Stimulated activated naive CD8-positive, alpha-beta T cell treated with anti-CD3 and anti-CD28 coated beads, Interleukin-15, Interleukin-2, amounts not matched to agents 100 ng/mL and 50 ng/mL, for 24 hours (primary cell): ENCODE data around the gene B3GALT6.

Source experiments
- H3K27ac Mint-ChIP-seq: one replicate; pipeline ENCODE4 v1.8.0; 2021; ENCODE audit warnings: mild to moderate bottlenecking, mixed read lengths
- H3K27me3 Mint-ChIP-seq: one replicate; pipeline ENCODE4 v1.8.0; 2021; ENCODE audit warnings: mixed read lengths
- H3K36me3 Mint-ChIP-seq: one replicate; pipeline ENCODE4 v1.8.0; 2021; ENCODE audit warnings: low read depth, mixed read lengths
- H3K4me1 Mint-ChIP-seq: one replicate; pipeline ENCODE4 v1.8.0; 2021; ENCODE audit warnings: low read depth, mixed read lengths
- H3K4me3 Mint-ChIP-seq: one replicate; pipeline ENCODE4 v1.8.0; 2021; ENCODE audit warnings: mild to moderate bottlenecking, mixed read lengths
- H3K9me3 Mint-ChIP-seq: one replicate; pipeline ENCODE4 v1.8.0; 2021; ENCODE audit warnings: mixed read lengths

The B3GALT6 gene

DNA sequence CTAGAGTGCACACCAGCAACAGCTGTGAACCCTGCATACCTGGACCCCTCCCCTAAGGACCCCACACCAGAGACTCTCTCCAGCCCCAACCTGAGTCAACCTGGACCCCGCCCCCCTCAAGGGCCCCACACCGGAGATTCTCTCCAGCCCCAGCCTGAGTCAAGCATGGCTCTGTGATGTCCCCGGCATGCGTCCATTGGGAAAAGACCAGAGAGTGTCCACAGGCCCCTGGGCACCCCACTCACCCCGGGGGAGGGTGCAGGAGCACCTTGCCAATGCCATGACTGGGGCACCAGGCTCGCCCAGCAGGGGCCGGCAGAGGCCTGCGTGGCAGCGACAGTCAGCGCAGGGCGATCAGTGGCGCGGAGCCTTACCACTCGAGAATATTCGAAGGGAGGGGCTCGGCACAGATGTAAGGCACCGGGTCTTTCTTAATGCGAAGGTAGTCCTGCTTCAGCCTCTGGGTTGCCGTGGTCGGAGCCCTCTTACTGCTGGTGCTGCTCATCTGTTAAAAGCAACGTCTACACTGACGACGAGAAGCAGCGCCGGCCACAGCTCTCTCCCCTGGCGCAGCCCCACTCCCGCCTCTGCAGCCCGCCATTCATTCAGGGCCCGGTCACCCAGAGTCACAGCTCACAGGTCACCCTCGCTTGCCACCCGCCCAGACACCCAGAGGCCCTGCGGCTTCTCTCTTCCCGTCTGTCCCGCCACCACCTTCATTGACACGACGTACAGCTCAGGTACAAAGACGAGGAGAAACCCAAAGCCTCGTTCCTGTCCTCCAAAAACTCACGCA is 35.6 kb downstream of the B3GALT6 start:
- Mint-ChIP-seq H3K9me3 (no peaks in the 10 kb centered on the region), H3K36me3 (peaks cover 42% of the 10 kb centered on the region), H3K27ac (no peak overlapping the region), H3K27me3 (no peaks in the 10 kb centered on the region), H3K4me3 (no peak overlapping the region), H3K4me1 (peaks cover 37% of the 10 kb centered on the region)

DNA sequence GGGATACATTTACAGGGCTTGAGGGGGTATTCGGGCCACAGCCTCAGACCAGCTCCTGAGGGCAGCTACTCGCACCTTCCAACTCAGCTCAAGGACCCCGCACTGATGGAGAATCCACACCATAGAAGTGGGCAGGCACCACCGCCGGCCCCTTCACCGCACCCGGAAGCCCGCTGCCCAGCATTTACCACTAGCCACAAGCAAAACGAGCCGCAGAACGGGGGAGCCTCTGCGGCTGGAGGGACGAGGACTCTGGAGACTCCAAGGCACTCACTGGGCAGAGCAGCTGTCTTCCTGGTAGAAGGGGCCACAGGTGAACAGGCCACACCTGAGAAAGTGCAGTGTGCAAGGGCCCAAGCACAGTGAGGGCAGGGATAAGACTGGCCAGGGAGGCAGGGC is 36.2 kb downstream of the B3GALT6 start:
- no peaks in the 10 kb centered on the region for H3K9me3 Mint-ChIP-seq
- no peaks in the 10 kb centered on the region for H3K27me3 Mint-ChIP-seq
- no peak overlapping the region for H3K27ac Mint-ChIP-seq
- peaks cover 36% of the 10 kb centered on the region for H3K36me3 Mint-ChIP-seq
- H3K4me3 Mint-ChIP-seq = no peak overlapping the region
- peaks cover 41% of the 10 kb centered on the region for H3K4me1 Mint-ChIP-seq

DNA sequence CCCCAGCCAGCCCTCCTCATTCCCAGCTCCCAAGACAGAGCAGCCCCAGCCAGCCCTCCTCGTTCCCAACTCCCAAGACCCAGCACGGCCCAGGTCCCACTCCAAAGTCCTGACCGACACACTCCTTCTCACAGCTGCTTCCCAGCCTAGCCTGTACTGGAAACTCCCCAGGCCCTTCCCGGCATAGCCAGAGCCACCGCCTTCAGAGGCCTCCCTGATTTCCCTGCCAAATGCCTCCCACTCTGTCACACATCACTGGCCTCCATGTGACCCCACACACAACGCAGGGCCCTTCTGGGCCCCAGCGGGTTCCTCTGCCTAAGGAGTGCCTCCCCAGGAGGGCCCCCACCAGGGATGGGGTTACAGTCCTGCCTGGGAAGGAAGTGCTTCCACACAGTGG is 38.8 kb downstream of the B3GALT6 start:
- Mint-ChIP-seq H3K27me3 (no peaks in the 10 kb centered on the region), H3K9me3 (no peaks in the 10 kb centered on the region), H3K4me1 (peaks cover 44% of the 10 kb centered on the region), H3K36me3 (peaks cover 34% of the 10 kb centered on the region), H3K27ac (peak overlapping the region; percentile 87), H3K4me3 (peak overlapping the region; percentile 76)

DNA sequence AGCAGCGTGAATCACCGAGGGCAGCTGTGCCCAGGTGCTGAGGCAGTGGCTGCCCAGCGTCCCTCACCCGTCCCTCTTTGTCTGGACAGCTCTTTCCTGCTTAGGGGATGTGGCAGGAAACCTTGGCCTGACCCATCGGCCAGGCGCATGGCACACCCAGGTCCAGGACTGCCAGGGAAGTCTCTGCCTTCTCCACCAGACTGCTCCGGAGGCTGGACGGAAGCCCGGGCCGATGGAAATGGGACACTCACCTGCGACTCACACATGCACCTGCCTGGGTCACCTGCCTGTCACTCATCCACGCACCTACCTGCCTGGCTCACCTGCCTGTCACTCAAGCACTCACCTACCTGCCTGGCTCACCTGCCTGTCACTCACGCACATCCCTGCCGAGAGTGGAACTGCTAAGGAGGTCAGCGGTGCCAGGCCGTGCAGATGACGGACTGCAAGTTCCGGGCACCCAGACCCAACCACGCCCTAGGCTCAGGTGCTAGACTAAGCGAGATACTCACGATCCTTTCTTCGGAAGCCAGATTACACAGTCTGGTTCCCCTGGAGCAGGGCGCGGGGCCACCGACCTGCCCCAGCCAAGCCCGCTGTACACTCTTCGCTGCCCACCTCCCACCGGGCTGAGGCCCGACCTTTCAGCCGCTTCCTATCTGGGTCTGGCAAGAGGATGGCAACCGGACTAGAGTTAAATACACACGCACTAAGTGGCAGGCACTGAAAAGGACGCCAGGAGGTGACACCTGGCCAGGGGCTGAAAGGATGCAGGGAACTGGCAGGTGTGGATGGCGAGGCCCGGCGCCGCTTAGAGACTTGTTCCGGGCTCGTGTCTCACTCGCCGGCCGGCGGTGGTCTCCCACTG is 40.5 kb downstream of the B3GALT6 start:
- H3K27ac Mint-ChIP-seq = peak overlapping the region; percentile 77
- peak overlapping the region; percentile 91 for H3K4me3 Mint-ChIP-seq
- H3K27me3 Mint-ChIP-seq = no peaks in the 10 kb centered on the region
- peaks cover 40% of the 10 kb centered on the region for H3K4me1 Mint-ChIP-seq
- H3K36me3 Mint-ChIP-seq = peaks cover 29% of the 10 kb centered on the region
- no peaks in the 10 kb centered on the region for H3K9me3 Mint-ChIP-seq

DNA sequence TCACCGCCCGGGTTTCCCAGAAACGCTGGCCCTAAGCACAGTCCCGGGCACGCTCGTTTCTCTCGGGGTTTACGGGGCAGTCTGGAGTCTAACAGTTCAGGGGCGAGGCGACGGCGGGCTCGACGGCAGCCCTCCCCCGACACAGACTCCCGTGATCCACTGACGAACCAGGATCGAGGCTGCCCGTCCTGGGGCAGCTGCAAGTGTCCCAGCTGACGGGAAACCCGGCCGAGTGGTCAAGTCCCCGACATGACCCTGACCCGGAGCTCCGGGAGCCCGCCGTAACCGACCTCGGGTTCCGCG is 41.1 kb downstream of the B3GALT6 start:
- no peaks in the 10 kb centered on the region for H3K9me3 Mint-ChIP-seq
- H3K27me3 Mint-ChIP-seq = no peaks in the 10 kb centered on the region
- H3K4me3 Mint-ChIP-seq = peak overlapping the region; percentile 91
- peaks cover 40% of the 10 kb centered on the region for H3K4me1 Mint-ChIP-seq
- peaks cover 25% of the 10 kb centered on the region for H3K36me3 Mint-ChIP-seq
- H3K27ac Mint-ChIP-seq = peak overlapping the region; percentile 77

DNA sequence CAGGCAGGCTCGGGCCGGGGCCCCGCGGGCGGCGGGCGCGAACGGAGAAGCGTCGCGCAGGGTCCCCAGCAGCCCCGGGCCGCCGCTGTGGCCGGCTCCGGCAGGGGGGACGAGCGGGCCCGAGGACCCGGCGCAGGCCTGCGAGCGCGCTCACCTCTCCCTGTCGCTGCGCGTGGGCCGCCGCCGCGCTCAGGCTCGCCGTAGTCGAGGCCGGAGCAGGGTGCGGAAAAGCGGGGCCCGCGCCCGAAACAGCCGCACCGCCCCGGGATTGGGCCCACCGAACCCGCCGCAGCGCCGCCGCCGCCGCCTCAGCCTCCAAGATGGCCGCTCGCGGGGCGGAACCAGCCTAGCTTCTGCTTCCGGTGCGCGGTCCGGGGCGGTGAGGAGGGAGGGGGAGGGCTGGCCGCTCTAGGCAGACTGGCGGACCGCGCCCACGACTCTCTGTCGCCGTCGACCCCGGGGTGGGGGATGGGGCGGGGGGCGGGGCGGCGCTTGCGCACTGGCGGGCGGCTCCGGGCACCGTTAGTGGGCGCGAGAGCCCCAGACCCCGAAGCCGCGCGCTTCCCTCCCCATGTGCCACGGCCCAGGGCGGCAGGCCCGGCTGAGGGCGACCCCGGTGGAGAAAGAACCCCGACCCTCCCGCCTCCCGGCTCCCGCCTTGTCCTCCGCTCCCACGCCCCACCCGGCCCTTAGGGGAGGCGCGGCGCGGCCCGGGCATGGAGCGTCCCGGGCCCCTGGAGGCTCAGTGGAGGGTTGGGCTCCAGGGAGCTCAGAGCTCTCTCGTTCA is 41.7 kb downstream of the B3GALT6 start, which contains the start of gene UBE2J2:
Gene UBE2J2, minus strand, starts transcription at position 343 of the 787 bp plus-strand sequence. CDS start 5,862 bp downstream, outside the sequence.
- Mint-ChIP-seq H3K27me3 (no peaks in the 10 kb centered on the region), H3K36me3 (peaks cover 24% of the 10 kb centered on the region), H3K4me1 (peaks cover 40% of the 10 kb centered on the region), H3K4me3 (peak within 1 kb of the TSS; percentile 91), H3K9me3 (no peaks in the 10 kb centered on the region), H3K27ac (peak within 1 kb of the TSS; percentile 77)

DNA sequence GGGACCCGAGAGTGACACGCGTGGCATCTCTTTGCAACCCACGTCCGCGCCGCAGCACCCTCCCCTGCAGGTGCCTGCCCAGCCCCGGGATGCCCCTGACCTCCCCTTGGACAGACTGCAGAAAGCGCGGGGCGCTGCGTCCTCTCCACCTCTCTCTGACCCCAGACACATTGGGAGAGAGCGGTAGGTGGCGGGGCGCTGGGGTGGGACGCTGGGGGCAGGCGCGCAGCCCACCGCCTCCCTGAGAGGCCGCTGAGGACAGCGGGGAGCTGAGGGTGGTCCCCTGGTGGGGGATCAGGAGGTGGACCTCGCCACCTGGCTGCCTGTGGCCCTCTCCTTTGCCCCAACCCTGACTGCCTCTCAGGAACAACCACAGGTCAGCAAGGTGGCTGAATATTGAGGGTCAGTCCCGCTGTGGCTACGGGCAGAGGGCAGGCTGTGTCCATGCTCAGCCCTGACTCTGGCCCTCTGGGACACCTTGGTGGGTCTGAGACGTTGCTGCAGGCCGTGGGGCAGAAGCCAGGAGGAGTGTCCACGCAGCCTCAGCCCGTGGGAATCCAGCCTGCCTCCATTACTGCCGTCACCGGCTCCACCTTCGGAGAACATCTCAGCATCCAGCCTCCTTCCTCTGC is 42.4 kb downstream of the B3GALT6 start:
- H3K4me1 Mint-ChIP-seq = peaks cover 40% of the 10 kb centered on the region
- no peaks in the 10 kb centered on the region for H3K9me3 Mint-ChIP-seq
- peak overlapping the region; percentile 79 for H3K4me3 Mint-ChIP-seq
- H3K27me3 Mint-ChIP-seq = no peaks in the 10 kb centered on the region
- peaks cover 24% of the 10 kb centered on the region for H3K36me3 Mint-ChIP-seq
- H3K27ac Mint-ChIP-seq = no peak overlapping the region

DNA sequence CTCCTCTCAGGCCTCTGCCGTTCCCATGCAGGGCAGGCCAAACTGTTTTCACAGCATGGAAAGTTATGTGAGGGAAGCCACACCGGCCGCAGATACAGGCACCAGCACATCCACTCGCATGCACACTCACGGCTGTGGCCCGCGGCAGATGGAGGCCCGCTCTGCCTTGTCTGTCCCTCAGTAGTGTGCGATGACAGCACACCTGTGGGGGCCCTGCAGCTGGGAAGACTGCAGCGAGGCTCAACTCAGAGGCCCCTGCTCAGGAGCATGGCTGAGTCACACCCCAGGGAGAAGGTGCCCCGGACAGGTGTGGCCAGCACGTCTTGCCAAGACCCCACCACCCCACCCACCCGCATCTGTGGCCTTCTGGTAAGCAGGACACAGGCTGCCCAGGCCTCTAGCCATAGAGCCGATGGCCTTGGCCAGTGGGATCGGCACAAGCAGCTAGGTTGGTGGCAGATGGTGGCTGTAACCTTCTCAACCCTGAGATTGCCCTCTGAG is 42.9 kb downstream of the B3GALT6 start:
- Mint-ChIP-seq H3K27ac (no peak overlapping the region), H3K4me1 (peaks cover 35% of the 10 kb centered on the region), H3K27me3 (no peaks in the 10 kb centered on the region), H3K9me3 (no peaks in the 10 kb centered on the region), H3K36me3 (peaks cover 19% of the 10 kb centered on the region), H3K4me3 (peak overlapping the region; percentile 79)

DNA sequence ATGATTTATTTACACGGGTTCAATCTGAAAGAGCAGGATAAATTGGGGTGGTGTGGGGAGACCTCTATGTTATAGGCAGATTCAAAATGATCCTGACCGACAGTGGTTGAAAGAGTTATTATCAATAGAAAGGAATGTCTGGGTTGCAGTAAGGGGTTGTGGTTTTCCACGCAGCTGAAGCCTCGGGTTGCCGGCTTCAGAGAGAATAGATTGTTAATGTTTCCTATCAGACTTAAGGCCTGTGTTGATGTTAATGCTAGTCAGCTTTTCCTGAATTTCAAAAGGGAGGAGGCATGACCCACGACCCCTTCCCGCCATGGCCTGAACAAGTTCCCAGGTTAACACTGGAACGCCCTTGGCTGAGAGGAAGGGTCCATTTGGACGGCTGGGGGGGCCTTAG is 43.8 kb downstream of the B3GALT6 start:
- Mint-ChIP-seq H3K4me3 (no peak overlapping the region), H3K27me3 (no peaks in the 10 kb centered on the region), H3K36me3 (peaks cover 11% of the 10 kb centered on the region), H3K4me1 (peaks cover 26% of the 10 kb centered on the region), H3K27ac (no peak overlapping the region), H3K9me3 (no peaks in the 10 kb centered on the region)

DNA sequence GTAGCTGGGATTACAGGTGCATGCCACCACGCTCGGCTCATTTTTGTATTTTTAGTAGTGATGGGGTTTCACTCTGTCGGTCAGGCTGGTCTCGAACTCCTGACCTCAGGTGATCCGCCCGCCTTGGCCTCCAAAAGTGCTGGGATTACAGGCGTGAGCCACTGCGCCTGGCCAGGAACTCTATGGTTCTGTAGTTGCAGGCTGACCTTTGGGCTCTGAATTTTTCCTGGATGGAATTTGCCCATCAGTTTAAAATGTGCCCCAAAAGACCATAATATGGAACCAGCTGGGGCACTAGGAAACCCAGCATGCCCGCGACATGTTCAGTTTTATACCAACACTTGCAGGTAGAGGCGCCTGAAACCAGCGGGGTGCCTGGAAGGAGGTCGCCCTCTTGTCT is 46.6 kb downstream of the B3GALT6 start:
- Mint-ChIP-seq H3K4me3 (no peak overlapping the region), H3K27me3 (no peaks in the 10 kb centered on the region), H3K9me3 (no peaks in the 10 kb centered on the region), H3K4me1 (peaks cover 4% of the 10 kb centered on the region), H3K27ac (no peak overlapping the region), H3K36me3 (no peaks in the 10 kb centered on the region)

DNA sequence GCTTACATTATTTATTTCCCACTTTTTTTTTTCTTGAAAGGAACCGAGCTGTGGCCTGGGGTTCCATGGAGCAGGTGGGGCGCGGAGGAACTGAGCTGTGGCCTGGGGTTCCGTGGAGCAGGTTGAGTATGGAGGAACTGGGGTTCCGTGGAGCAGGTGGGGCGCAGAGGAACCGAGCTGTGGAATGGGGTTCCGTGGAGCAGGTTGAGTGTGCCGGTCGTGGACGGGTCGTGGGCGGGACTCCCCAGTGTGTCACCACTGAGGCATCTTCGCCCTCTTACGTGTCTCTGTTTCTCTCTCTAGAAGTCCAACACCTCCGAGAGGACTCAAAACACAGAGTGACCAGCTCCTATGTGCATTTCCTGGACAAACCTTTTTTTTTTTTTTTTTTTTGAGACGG is 47.0 kb downstream of the B3GALT6 start:
- no peaks in the 10 kb centered on the region for H3K36me3 Mint-ChIP-seq
- no peaks in the 10 kb centered on the region for H3K9me3 Mint-ChIP-seq
- H3K27me3 Mint-ChIP-seq = no peaks in the 10 kb centered on the region
- peaks cover 4% of the 10 kb centered on the region for H3K4me1 Mint-ChIP-seq
- no peak overlapping the region for H3K27ac Mint-ChIP-seq
- H3K4me3 Mint-ChIP-seq = no peak overlapping the region

DNA sequence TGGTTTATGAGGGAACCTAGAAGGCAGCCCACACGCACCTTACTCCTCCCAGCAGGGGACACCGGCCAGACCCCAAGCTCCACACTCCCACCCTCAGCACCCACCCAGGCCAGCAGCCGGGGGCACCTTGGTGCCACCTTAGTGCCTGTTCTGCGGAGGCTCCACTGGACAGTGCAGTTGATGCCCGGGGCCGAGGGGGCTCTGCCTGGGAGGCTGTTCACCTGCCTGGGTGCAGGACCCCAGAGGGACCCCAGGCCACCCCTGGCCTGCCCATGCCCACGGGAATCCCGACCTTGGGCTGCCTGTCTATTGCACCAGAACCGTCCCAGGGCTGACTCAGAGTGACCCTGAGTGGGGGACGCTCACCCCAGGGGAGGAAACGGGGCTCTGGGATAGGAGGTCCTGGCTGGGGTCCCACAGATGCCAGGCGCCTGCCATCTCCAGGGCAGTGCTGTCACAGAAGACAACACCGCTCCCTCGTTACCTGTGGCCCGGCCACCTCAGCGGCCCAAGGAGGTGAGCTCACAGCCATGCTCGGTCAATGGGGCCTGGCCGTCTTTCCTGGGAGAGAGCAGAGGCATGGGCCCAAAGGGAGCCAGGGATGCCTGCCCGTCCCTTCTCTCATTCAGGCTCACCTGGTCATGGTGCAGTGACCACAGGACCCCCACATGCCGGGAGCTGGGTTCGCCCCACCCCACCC is 48.9 kb downstream of the B3GALT6 start:
- no peaks in the 10 kb centered on the region for H3K27me3 Mint-ChIP-seq
- no peak overlapping the region for H3K4me3 Mint-ChIP-seq
- no peaks in the 10 kb centered on the region for H3K4me1 Mint-ChIP-seq
- no peak overlapping the region for H3K27ac Mint-ChIP-seq
- no peaks in the 10 kb centered on the region for H3K9me3 Mint-ChIP-seq
- H3K36me3 Mint-ChIP-seq = no peaks in the 10 kb centered on the region

DNA sequence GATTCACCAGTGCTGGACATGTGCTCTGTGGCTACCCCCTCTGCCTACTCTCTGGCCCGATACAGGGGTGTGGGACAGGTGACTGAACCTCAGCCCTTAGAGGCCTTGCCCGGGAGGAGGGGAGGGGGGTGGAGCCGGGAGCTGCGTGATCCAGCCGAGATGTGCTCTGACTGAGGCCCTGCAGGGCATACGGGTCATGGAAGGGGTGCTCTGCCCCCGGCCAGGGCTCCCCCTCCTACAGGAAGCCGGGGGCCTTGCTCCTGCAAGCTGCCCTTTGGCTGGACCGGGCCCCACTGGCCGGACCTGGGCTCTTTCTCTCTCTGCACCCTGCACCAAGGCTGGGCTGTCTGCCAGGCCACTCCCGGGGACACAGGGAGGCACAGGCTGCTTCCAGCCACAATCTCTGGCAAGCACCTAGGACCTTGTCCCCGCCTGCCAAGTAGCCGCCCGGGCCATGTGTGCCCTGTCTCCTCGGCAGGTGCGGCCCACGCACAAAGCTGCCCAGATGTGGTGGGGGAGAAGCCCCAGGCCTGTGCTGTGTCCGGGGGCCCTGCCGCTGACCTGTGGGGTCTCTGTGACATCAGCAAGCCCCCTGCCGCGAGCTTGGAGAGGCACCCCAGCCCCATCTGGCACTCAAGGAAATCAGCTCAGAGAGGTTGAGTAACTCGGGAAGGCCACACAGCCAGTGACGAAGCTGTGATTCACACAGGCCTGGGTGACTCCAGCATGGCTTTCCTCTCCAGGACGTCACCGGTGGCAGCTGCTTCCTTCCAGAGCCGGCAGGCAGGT is 49.7 kb downstream of the B3GALT6 start:
- no peaks in the 10 kb centered on the region for H3K27me3 Mint-ChIP-seq
- no peak overlapping the region for H3K27ac Mint-ChIP-seq
- H3K4me3 Mint-ChIP-seq = no peak overlapping the region
- no peaks in the 10 kb centered on the region for H3K9me3 Mint-ChIP-seq
- H3K36me3 Mint-ChIP-seq = no peaks in the 10 kb centered on the region
- no peaks in the 10 kb centered on the region for H3K4me1 Mint-ChIP-seq
